Measurements from ENCODE around the gene KCNK4. TPM values are rescaled to one million over a fixed set of nuclear protein-coding genes. Genes with fewer than 3 reads are reported as not detected.

Gene KCNK4
- total and polyA plus RNA-seq, 2 of the 13 experiments (the other 11 are each of a cell fraction or from before 2014, with no cell fraction given), result not detected

DNA sequence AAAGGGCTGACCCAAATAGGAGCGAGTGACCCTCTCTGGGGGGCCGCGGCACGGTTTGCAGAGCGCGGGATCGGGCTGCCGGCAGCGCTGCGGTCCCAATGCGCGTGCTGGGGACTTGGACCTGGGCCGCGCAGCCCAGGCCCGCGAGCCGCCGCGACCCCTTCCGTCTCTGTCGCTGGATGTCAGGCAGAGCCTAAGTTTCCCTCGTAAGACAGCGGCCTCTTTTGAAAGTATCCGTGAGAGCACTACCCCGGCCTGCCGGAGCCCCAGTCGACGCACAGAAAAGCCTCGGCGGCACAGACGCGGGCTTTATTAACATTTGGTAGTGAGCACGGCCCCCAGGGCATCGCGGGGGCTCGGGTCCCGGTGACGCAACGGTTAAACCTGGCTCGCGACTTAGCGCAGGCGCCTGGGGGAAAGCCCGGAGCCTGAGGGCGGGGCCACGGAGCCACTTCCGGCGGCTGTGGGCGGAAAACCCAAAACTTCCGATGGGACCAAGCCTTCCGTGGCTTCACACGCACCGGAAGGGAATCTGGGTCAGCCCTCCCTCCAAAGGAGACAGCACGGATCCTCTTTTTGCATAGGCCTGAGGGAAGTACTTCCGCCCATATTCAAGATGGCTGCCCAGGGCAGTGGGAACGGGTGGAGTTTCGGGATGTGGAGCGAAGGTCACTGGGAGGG, 21.4 kb upstream of the KCNK4 start (continued):
- TF ChIP-seq BRF2 (CRISPR knock-in tag; IDR thresholded peaks at IDR 0.05) (no peak), ZNF639 (CRISPR knock-in tag; conservative IDR thresholded peaks at IDR 0.05) (peak; percentile 92), HDAC2 (CRISPR knock-in tag; IDR thresholded peaks at IDR 0.05) (peak; percentile 64), PPARG (CRISPR knock-in tag; conservative IDR thresholded peaks at IDR 0.05) (peak; percentile 99), ZFP41 (CRISPR knock-in tag; IDR thresholded peaks at IDR 0.05; ENCODE audit: borderline replicate concordance) (no peak), ZC3H4 (CRISPR knock-in tag; IDR thresholded peaks at IDR 0.05; ENCODE audit: borderline replicate concordance) (no peak), SRF (IDR thresholded peaks at IDR 0.05; ENCODE audit: low read depth, low read length) (peak; percentile 59; the same call in 1 of the 2 replicates), ELK4 (CRISPR knock-in tag; IDR thresholded peaks at IDR 0.05; ENCODE audit: borderline replicate concordance) (no peak; the same call in 1 of the 2 replicates), PLRG1 (conservative IDR thresholded peaks at IDR 0.05) (no peak), CREB1 (IDR thresholded peaks at IDR 0.05) (peak; percentile 70), CREB1 (CRISPR knock-in tag; IDR thresholded peaks at IDR 0.05) (peak; percentile 93), POLR2AphosphoS2 (IDR thresholded peaks at IDR 0.05; ENCODE audit: low read depth, low read length) (no peak), ZNF234 (CRISPR knock-in tag; conservative IDR thresholded peaks at IDR 0.05) (peak; percentile 0; the same call in 1 of the 2 replicates)
- TF ChIP-seq, protein P1, sequence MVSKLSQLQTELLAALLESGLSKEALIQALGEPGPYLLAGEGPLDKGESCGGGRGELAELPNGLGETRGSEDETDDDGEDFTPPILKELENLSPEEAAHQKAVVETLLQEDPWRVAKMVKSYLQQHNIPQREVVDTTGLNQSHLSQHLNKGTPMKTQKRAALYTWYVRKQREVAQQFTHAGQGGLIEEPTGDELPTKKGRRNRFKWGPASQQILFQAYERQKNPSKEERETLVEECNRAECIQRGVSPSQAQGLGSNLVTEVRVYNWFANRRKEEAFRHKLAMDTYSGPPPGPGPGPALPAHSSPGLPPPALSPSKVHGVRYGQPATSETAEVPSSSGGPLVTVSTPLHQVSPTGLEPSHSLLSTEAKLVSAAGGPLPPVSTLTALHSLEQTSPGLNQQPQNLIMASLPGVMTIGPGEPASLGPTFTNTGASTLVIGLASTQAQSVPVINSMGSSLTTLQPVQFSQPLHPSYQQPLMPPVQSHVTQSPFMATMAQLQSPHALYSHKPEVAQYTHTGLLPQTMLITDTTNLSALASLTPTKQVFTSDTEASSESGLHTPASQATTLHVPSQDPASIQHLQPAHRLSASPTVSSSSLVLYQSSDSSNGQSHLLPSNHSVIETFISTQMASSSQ (IDR thresholded peaks at IDR 0.05; ENCODE audit: low read depth), result peak; percentile 38; the same call in 1 of the 2 replicates
- TF ChIP-seq, protein P1 (CRISPR knock-in tag; IDR thresholded peaks at IDR 0.05; ENCODE audit: borderline replicate concordance), result no peak; the same call in 1 of the 2 replicates

Measured in HepG2 (cell line).